Right ventricle myocardium superior (tissue), 1 donor: ENCODE data around the gene GPR75. TPM values are rescaled to one million over a fixed set of nuclear protein-coding genes. Genes with fewer than 3 reads are reported as not detected.

Experiments
- ATAC-seq: fragments of 200-7000 bp; cut with Tn5 transposase; one replicate; pipeline ENCODE4 v1.9.1; 2020; ENCODE audit warnings: mild to moderate bottlenecking; ENCODE audit not compliant: poor library complexity
- DNase-seq: peaks from one replicate; pipeline ENCODE4 v3.0.0-alpha.2; 2020
- intact Hi-C: fragments of 100-400 bp; cut with DNase I; formaldehyde crosslinking; loops from one replicate; pipeline ENCODE4 v1.11.2; 2022
- long read RNA-seq: library from polyadenylated mRNA; unstranded; transcript quantifications from one replicate; pipeline ENCODE4 v2.0.0, GENCODE V29; 2021
- total RNA-seq: library from RNA; stranded (reverse); fragmentation: NEBNext Ultra II Directional; extraction: Animal tissue kit (Norgen Biotek cat#: 25700); gene quantifications from one replicate; pipeline ENCODE4 v1.2.1, GENCODE V29; 2021
- donor health status: DM: no; HTN: yes; CAD: no; lungs with severe emphysema.

The GPR75 gene
- 0.86 TPM for total RNA-seq
- long read RNA-seq, result 0 reads

DNA sequence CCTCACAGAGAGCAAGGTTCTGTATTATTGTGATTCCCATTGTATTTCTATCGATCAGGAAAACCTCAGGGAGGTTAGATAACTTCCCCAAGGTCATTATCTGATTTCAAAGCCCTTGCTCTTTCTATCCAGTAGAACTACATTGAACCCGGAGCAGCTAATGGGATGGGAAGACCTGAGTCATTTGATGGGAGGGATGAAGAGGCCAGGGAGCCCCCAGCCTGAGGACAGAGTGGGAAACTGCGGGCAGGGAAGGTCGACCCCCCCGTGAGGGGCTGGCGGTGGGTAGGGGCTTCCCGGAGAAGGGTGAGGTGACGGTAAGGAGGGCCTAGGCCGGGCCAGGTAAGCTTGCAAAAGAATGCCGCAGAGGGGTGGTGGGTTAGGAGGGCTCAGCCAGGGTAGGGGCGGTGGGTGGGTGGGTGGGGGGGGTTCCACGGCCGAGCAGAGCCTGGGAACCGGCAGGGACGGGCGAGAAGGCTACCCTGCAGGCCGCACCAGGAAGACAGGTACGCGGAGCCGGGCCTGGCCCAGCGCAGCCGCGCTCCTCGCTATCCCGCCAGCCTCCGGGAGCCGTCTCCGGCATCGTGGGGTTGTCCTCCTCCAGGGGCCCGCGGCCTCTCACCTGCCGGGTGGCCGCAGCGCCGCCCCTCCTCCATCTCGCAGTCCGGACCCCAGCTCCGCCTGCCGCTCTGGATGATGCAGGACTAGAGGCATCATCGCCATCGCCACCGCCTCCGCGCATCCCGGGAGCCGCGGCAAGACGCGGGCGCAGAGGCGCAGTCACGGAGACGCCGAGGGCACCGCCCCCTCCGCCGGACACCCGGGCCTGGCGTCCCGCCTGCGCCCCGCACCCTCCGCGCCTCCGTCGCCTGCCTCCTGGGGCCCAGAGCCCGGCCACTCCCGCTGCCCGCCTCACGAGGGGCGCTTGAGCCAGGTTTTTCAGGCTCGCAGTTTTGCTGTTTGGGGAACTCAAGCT lies at the start of gene GPR75:
GPR75 (minus strand) TSS at position 762 of the 976 bp plus-strand sequence. CDS start 5,211 bp downstream, outside the sequence.
- DNase-seq, result peak; percentile 50
- intact Hi-C loops, result no loop called here
- peak; percentile 81 for ATAC-seq

DNA sequence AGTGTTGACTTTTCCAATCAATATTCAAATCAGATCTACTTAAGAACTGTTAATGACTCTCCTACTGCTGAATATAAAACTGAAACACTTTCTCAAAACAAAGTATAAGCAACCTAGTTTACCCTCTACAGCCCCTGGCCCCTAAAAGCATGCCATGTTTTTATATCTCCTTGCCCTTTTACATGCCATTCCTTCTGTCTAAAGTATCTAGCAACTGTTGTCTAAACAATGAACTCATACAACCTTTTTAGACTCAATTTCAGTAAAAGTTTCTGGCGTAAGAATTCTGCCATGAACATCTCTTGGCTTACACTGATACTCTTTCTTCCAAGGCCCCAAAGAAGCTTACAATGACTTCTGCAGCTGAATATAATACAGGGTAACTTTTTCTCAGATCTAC lies 47.8 kb upstream of the GPR75 start:
- no peak for ATAC-seq
- DNase-seq, result no peak
- intact Hi-C loops, result no loop called here

DNA sequence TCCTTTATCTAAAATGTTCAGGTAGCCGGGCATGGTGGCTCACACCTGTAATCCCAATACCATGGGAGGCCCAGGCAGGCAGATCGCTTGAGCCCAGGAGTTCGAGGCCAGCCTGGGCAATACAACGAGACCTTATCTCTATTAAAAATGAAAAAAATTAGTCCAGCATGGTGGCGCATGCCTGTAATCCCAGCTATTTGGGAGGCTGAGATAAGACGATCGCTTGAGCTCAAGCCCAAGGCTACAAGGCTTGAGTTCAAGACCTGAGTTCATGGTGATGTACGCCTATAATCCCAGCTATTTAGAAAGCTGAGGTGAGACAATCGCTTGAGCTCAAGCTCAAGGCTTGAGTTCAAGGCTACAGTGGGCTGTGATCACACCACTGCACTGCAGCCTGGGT lies 45.6 kb upstream of the GPR75 start:
- ATAC-seq, result no peak

DNA sequence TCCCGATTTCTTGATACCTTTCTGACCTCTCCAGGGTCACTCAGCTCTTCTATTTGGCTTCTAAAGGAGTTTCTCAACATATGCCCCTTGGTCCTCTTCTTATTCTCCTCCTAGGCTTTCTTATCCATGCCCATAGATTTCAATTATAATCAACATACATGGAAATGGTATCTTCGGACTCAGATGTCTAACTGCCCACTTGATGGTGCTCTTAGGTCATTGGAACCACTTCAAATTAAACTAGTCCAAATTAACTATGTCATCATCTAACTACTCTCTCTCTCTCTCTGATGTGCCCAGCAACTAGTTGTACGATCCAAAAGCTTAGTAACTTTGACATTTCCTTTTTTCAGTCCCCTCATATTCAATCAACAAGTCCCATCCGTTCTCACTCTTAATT lies 43.2 kb upstream of the GPR75 start:
- intact Hi-C loops, result no loop called here
- DNase-seq, result no peak
- ATAC-seq, result no peak

More for the DNA sequence above, 45.6 kb upstream of the GPR75 start:
- intact Hi-C loops, result no loop called here
- no peak for DNase-seq

DNA sequence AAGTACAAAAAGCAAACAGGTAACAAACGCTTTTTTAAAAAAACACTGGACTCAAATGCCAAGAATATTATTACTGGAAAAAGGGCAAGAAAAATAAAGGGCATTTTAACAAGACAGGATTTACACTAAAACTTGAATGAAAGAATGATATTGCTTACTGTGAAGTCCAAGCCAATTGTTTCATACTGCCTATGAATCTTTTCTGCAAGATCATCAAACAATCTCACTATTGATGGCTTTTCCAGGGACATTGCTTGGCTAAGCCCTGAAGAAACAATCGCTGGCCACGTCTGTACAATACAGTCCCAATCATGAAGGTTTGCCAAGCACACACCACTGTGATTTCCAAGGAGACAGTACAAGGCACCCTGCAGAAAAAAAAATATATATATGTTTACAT lies 41.4 kb upstream of the GPR75 start:
- ATAC-seq, result no peak
- intact Hi-C loops, result no loop called here
- no peak for DNase-seq

DNA sequence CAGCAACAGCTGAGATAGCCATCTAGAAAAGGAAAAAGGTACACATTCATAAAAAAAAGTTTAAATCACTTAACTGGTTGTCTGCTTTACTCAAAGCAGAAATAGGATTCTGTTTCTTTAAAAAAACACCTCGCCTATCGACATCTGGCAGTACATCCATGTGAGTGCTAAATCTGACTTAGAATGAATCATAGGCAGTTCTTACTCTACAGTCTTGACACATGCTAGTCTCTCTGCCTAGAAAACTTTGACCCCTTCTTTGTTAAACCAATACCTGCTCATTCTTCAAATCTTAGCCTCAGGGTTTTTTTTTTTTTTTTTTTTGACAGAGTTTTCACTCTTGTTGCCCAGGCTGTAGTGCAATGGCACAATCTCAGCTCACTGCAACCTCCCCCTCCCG lies 37.1 kb upstream of the GPR75 start:
- ATAC-seq, result no peak

DNA sequence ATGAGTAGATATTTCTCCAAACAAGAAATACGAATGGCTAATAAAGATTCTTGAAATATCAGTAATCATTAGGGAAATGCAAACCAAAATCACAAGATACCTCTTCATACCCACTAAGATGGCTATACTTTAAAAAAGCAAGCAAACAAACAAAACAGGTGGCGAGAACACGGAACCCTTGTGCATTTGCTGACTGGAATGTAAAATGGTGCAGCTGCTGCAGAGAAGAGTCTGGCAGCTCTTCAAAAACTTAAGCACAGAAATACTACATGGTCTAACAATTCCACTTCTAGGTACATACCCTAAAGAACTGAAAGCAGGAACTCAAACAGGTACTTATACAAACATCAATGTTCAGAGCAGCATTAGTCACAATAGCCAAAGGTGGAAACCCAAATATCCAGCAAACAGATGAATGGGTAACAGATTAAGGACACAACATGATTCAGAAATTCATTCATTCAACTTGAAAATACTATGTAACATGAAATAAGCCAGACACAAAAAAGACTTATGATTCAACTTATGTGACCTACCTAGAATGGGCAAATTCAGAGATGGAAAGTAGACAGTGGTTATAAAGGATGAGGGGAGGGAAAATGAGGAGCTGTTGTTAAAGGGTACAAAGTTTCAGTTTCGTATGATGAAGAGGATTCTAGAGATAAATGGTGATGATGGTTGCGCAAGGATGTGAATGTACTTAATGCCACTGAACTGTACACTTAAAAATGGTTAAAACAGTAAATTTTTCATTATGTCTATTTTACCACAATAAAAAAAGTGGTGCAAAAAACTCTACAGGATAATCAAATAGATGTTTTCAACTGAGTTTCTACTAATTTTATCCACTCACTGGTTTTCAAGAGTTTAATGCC lies 26.9 kb upstream of the GPR75 start:
- no peak for DNase-seq
- ATAC-seq, result no peak
- intact Hi-C loops, result no loop called here

More for the DNA sequence above, 37.1 kb upstream of the GPR75 start:
- DNase-seq, result no peak
- intact Hi-C loops, result no loop called here

DNA sequence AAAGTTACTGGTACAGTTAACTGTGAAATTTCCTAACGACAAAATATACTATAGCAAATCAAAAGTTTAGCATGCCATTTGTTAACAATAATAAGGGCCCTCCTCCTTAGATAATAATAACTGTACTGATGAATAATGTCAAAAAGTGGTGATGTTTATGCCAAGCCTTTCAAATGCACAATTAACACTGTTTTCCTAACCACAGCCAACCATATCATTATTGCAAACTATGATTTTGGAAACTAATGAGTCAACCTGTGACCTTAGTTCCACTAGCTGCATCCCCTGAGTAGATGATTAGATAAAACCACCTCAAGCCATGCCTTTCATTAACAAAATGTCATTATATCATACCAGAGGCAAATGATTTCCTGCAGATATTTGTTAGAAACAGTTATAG lies 25.1 kb upstream of the GPR75 start:
- intact Hi-C loops, result no loop called here
- DNase-seq (no peak), ATAC-seq (no peak)

DNA sequence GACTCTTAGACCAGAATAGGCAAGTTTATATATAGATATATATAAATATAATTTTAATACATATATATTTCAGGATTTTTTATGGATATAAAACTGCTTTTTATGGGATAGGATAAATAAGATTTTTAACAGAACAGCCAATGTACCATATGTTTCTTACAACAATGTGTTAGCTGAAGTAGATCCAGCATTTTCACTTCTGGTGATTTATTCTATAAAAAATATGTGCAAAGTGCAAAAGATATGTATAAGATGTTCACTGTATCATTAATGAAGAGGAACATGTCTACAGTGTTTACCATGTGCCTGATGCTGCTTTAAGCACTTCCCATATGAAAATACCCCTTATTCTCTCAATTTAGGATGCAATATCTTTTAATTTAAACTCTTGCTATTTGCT lies 22.2 kb upstream of the GPR75 start:
- no peak for DNase-seq
- intact Hi-C loops, result no loop called here
- ATAC-seq, result no peak

DNA sequence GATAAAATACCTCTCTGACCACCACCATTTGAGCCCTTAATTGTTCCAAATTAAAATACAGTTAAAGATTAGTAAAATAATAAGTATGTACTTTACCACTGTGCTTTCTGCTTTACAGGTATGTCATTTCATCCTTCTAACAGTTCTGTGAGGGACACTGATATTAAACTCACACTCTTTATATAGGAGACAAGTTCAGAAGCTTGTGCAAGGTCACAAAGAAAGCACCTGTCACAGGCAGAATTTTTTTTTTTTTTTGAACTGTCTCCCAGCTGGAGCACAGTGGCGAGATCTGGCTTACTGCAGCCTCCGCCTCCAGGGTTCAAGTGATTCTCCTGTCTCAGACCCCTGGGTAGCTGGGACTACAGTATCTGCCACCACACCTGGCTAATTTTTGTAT lies 21.6 kb upstream of the GPR75 start:
- ATAC-seq (no peak), DNase-seq (no peak)
- intact Hi-C loops, result no loop called here

DNA sequence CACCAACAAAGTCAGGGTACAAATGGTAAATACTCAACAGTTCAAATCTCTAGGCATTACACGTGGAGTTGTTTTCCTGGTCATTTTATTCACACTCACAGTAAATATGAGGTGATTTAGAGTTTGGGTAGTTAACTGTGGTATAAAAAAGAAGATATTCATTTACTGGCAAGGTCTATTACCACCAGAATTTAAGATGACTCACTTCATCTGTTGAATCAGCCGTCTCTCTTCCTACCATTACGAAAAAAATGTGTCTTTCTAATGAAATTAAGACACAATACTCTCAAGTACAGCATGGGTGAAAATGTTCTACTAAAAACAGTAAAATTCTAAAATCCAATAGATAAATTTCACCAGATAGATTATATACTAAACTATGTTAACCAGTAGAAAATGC lies 21.0 kb upstream of the GPR75 start:
- DNase-seq (no peak), ATAC-seq (no peak)
- intact Hi-C loops, result no loop called here

DNA sequence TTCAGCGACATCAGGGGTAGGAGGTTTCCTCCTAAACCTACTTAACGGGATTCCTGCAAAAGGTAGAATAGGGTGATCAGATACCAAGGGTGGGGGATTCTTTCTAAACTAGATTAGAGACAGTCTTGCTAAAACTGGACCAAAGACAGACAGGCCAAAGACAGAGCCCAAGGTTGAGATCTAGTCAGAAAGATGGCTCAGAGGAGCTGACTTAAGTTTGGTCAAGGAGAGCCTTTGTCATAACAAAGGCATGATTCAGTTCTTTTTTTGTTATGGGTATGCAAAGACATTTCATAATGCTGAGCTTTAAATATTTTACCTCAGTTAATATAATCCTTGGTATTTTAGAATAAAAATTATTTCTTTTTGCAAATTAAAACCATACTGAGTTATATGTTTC lies 17.8 kb upstream of the GPR75 start:
- intact Hi-C loops, result no loop called here
- ATAC-seq (no peak), DNase-seq (no peak)

DNA sequence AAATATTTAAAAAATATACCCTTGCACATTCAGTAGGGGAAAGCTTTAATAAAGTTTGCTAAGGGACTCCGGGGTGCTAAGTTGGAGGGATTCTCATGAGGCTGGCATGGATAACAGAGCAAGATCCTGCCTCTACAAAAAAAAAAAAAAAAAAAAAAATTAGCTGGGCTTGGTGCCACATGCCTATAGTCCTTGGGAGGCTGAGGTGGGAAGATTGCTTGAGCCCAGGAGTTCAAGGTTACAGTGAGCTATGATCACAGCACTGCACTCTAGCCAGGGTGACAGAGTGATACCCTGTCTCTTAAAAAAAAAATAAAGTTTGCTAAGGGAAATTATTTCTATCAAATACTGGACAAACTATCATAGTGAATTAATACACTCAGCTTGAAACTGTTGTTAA lies 17.3 kb upstream of the GPR75 start:
- DNase-seq (no peak), ATAC-seq (peak; percentile 39)
- intact Hi-C loops, result no loop called here

DNA sequence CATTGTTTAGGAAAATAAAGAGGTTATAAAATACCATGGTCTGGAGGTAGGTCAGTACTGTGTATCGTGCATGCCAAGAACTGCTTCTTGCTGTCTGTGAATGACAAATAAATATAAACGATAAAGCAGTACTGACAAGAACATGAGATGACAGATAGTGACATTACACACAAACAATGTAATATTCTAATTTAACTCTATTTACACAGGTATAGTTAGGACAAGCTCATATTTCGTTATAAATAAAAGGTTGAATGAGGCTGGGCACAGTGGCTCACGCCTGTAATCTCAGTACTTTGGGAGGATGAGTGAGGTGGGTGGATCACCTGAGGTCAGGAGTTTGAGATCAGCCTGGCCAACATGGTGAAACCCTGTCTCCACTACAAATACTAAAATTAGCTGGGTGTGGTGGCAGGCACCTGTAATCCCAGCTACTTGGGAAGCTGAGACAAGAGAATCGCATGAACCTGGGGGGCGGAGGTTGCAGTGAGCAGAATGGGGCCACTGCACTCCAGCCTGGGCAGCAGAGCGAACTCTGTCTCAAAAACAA lies 14.7 kb upstream of the GPR75 start:
- DNase-seq (no peak), ATAC-seq (no peak)
- intact Hi-C loops, result no loop called here

DNA sequence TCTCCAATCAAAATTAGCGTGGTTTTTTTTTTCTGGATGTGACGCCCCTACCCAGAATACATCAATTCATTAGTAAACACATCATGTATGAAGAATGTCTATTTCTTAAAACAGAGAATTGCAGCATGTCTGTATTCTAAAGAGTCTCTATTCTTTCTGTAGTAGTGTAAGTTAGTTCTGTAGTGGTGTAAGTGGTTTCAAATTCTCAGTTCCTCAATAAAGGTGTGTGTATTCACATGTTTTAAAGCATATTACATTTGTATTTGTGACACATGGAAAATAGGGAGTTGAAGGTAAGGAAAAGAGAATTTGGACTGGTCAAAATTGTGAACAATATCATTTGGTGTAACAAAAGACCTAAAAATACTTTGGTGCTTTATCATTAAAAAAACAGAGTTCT lies 8.0 kb upstream of the GPR75 start:
- no peak for DNase-seq
- intact Hi-C loops, result no loop called here
- ATAC-seq, result no peak

DNA sequence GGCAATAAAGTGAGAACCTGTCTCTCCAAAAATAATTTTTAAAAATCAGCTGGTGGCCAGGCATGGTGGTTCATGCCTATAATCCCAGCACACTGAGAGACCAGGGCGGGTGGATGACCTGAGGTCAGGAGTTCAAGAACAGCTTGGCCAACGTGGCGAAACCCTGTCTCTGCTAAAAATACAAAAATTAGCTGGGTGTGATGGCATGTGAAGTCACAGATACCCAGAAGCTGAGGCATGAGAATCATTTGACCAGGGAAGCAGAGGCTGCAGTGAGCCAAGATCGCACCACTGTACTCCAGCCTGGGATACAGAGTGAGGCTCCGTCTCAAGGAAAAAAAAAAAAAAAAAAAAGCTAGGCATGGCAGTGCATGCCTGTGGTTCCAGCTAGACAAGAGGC lies 7.4 kb upstream of the GPR75 start:
- DNase-seq (no peak), ATAC-seq (peak; percentile 39)
- intact Hi-C loops, result no loop called here

DNA sequence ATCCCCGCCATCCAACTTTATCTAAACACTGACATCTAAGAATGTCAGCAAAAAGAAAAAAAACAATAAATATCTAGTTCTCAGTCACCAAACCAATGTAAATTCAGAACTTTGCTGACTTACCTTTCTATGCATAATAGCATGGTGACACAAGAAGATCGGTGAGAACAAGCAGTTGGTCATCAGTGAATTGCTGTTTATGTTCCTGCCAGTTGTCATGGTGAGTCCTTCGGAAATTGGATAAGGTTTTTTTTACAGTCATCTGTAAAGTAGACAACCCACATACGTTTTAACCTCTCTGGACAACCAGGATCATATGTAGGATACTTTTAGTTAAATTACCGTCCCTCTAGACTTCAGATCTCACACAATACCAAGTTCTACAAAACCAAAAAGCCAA lies 6.2 kb upstream of the GPR75 start:
- DNase-seq (no peak), ATAC-seq (peak; percentile 20)
- intact Hi-C loops, result no loop called here

DNA sequence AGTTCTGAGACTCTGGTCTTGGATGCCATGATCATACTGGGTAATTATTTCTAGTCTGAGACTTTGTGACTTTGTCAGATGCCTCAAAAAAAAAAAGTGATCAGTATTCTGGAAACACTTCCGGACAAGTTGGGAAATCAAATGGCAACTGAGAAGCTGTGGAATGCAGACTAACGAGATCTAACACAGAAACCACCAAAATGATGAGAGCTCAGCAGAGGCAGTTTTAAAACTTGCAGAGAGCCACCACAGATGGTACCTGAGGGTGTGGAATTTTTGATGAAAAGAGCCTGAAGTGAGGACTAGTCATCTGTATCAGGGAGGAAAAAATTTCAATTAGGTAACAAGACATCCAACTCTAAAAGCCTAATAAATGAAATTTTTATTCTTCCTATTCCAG lies 5.5 kb upstream of the GPR75 start:
- intact Hi-C loops, result no loop called here
- DNase-seq (no peak), ATAC-seq (no peak)

DNA sequence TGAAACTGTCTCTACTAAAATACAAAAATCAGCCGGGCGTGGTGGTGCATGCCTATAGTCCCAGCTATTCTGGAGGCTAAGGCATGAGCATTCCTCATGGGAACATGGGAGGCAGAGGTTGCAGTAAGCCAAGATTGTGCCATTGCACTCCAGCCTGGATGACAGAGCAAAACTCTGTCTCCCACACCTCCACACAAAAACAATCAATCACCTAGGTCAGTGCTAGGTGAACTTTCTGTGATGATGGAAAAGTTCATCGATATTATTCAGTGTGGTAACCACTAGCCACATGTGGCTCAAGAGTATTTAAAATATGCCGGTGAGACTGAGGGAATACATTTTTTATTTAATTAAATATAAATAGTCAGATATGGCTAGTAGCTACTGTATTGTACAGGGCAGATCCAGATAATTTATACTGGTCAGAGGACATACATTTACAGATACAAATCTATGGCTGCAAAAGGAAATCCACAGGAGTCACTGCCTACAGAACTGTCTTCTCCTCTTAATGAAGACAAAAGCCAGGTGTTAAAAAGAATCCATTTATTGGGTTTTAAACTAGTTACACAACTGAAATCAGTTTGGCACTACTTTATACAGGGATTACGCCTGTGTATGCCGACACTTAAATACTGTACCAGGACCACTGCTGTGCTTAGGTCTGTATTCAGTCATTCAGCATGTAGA lies 3.9 kb upstream of the GPR75 start:
- DNase-seq, result no peak
- ATAC-seq, result no peak
- intact Hi-C loops, result no loop called here
